OCI-LY7 (cell line): ENCODE measurements around the gene ZNF195.

ENCODE experiments used
- EZH2phosphoT487 ChIP-seq: fragments of 200-600 bp; sonication (generic); IDR thresholded peaks from 2 replicates; pipeline ENCODE4 v1.6.1; 2018; ENCODE audit warnings: low read depth, borderline replicate concordance, mild to moderate bottlenecking, mixed run types, antibody characterized with exemption, low read length, moderate library complexity, mixed read lengths
- TF ChIP-seq, protein P1 (sequence below): fragments of 200-600 bp; sonication (generic); conservative IDR thresholded peaks from 2 replicates; pipeline ENCODE4 v1.5.1; 2014; ENCODE audit warnings: mild to moderate bottlenecking, antibody characterized with exemption, low read length, moderate library complexity, mixed read lengths

DNA sequence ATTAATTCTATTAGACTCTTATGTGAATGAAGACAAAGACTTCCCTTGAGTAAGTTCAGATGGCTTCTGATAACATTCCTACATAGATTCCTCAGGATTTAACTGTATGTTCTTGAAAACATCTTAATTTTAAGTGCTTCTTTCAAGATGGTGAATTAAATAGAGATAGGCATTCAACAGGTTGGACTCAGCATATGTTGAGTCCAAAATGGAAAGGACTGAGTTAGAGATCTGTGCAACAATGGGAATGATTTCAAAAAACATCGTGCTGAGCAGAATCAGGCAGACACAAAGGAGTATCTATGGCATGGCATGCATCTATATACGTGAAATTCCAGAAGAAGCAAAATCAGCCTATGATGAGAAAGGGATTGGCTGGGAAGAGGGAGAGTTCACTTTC, 36.2 kb downstream of the ZNF195 start:
- TF ChIP-seq, protein P1, sequence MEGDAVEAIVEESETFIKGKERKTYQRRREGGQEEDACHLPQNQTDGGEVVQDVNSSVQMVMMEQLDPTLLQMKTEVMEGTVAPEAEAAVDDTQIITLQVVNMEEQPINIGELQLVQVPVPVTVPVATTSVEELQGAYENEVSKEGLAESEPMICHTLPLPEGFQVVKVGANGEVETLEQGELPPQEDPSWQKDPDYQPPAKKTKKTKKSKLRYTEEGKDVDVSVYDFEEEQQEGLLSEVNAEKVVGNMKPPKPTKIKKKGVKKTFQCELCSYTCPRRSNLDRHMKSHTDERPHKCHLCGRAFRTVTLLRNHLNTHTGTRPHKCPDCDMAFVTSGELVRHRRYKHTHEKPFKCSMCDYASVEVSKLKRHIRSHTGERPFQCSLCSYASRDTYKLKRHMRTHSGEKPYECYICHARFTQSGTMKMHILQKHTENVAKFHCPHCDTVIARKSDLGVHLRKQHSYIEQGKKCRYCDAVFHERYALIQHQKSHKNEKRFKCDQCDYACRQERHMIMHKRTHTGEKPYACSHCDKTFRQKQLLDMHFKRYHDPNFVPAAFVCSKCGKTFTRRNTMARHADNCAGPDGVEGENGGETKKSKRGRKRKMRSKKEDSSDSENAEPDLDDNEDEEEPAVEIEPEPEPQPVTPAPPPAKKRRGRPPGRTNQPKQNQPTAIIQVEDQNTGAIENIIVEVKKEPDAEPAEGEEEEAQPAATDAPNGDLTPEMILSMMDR, result no peak
- TF ChIP-seq EZH2phosphoT487, result no peak
